IPS DF 6.9 (cell line): ENCODE data around the gene LRP1B.

ENCODE experiments used
- DNase-seq: peaks from one replicate; pipeline ENCODE4 v3.0.0-alpha.2; 2013; ENCODE audit warnings: low read depth, low spot score
- H3K27ac ChIP-seq: one replicate; pipeline ENCODE4 v1.5.1; 2013; ENCODE audit warnings: low read length, control low read depth
- H3K27me3 ChIP-seq: 2 replicates; pipeline ENCODE4 v1.6.1; 2013; ENCODE audit warnings: mild to moderate bottlenecking, low read length; ENCODE audit not compliant: control insufficient read depth, insufficient read depth
- H3K36me3 ChIP-seq: 2 replicates; pipeline ENCODE4 v1.6.1; 2013; ENCODE audit warnings: low read length; ENCODE audit not compliant: control insufficient read depth, insufficient read depth
- H3K4me1 ChIP-seq: 2 replicates; pipeline ENCODE4 v1.6.1; 2013; ENCODE audit warnings: low read length; ENCODE audit not compliant: control insufficient read depth, insufficient read depth
- H3K4me3 ChIP-seq: 2 replicates; pipeline ENCODE4 v1.5.1; 2013; ENCODE audit warnings: mild to moderate bottlenecking, low read length
- H3K9me3 ChIP-seq: 2 replicates; pipeline ENCODE4 v1.6.1; 2013; ENCODE audit warnings: low read length, inconsistent platforms; ENCODE audit not compliant: control insufficient read depth, insufficient read depth
- WGBS: extraction: QIAGEN DNeasy Blood & Tissue Kit; methylation state at CpG from one replicate; pipeline ENCODE4 v1.1.7; 2013; ENCODE audit warnings: mixed read lengths, missing lambda C conversion rate; ENCODE audit not compliant: insufficient read length, insufficient coverage; 5-methylcytosine and 5-hydroxymethylcytosine counted together

The LRP1B gene

GRCh38 chr2:141515931-141516330, 614.9 kb downstream of the LRP1B start:
- H3K36me3 ChIP-seq, result no peaks in the 10 kb centered on the region
- no peaks in the 10 kb centered on the region for H3K9me3 ChIP-seq
- DNase-seq, result no peak
- H3K4me1 ChIP-seq, result no peaks in the 10 kb centered on the region
- no peak overlapping the region for H3K4me3 ChIP-seq
- H3K27ac ChIP-seq, result no peak overlapping the region
- H3K27me3 ChIP-seq, result no peaks in the 10 kb centered on the region

DNA sequence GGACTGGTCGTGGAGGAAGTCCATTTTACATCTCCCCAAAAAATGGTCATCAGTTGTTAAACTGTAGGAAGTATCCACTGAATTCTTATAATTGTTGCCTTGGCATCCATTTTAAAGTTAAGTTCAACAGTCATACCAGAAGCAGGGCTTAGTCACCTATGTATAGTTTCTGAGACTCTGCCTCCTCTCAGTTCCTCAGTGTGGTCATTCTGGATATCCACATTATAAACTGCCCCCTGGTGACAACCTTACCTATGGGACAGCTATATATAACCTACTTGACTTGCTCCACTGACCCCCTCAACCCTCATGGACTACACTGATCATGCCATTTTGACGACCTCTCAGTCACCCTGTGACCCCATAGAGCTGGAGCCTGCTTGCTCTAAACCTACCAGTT, 617.0 kb downstream of the LRP1B start:
- Histone ChIP-seq H3K4me3 (no peak overlapping the region), H3K36me3 (no peaks in the 10 kb centered on the region), H3K27me3 (no peaks in the 10 kb centered on the region), H3K27ac (no peak overlapping the region), H3K9me3 (no peaks in the 10 kb centered on the region), H3K4me1 (no peaks in the 10 kb centered on the region)
- DNase-seq, result no peak
- no CpG with 5 or more reads among the region's 2 CpGs for WGBS

DNA sequence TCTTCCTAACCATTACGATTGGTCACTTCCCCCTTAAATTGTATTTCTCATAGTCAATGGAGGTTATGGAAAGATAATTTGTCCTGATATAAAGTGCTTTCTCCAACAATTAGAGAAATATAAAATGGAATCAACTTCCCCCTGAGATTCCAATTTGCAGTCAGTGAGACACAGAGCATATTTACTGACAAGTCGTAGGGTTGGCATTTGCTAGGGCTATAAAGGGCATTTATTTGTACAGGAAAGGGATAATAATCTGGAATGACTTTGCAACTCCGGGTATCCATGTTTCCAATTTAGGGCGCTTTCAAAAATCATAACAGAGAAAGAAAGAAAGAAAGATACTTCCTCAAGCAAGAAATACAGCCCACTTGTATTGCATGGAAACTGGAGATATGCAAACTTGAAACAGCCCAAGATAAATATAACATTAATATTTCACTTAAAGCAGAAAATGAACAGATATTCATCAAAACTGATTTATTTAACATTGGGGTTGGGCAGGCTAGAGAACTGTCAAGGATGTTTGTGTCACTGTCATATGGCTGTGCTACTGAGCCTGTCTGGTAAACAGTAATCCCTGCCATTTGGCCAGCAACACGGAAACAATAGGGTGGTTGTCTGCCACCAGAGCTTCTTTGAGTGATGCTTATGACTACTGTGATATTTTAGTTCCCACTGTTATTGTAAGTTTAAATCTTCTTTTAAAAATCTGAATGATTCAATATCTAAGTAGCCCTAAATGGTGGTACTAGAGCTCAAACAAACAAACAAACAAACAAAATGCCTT, 621.8 kb downstream of the LRP1B start:
- Histone ChIP-seq H3K27me3 (no peaks in the 10 kb centered on the region), H3K36me3 (no peaks in the 10 kb centered on the region), H3K9me3 (no peaks in the 10 kb centered on the region), H3K27ac (no peak overlapping the region), H3K4me3 (no peak overlapping the region), H3K4me1 (no peaks in the 10 kb centered on the region)
- no peak for DNase-seq
- WGBS, result no CpG with 5 or more reads among the region's 5 CpGs

DNA sequence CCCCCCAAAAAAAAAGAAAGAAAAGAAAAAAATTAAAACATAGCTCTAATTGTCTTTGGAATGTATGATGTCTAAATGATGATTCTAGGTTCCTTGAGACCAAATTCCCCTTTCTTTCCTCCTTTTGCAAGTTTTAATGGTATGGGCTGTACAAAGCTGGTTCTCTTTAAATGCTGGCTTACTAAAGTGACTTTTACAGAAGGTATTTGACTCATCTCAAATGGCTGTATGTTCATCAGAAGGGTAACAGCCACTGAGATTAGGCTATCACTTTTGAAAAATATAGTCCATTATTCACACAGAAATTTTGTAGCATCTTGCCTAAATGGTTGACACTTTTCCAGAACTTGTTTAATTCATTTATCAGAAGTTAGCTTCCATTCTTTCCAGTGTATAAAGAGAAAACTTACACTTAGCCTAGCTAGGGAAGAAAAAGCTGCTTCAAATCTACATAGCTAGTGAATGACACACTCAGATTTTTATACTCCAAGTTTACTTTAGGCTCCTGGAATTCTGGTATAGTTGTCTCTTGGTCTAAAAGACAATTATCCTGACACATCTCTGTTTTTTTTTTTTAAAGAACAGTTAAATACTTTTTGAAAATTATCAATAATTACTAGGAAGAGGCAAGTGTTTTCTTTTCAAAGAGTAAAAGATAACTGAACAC, 622.6 kb downstream of the LRP1B start:
- Histone ChIP-seq H3K4me1 (no peaks in the 10 kb centered on the region), H3K4me3 (no peak overlapping the region), H3K9me3 (no peaks in the 10 kb centered on the region), H3K27me3 (no peaks in the 10 kb centered on the region), H3K27ac (no peak overlapping the region), H3K36me3 (no peaks in the 10 kb centered on the region)
- DNase-seq, result no peak

GRCh38 chr2:141506135-141506534, 624.7 kb downstream of the LRP1B start:
- H3K27me3 ChIP-seq, result no peaks in the 10 kb centered on the region
- 100% methylated on average over 1 of the region's 2 CpGs for whole genome bisulfite sequencing
- no peaks in the 10 kb centered on the region for H3K4me1 ChIP-seq
- no peak for DNase-seq
- no peak overlapping the region for H3K4me3 ChIP-seq
- H3K9me3 ChIP-seq, result no peaks in the 10 kb centered on the region
- no peak overlapping the region for H3K27ac ChIP-seq
- no peaks in the 10 kb centered on the region for H3K36me3 ChIP-seq

- WGBS, result no CpG with 5 or more reads among the region's 1 CpG
- Histone ChIP-seq H3K4me1 (no peaks in the 10 kb centered on the region), H3K36me3 (no peaks in the 10 kb centered on the region), H3K9me3 (no peaks in the 10 kb centered on the region), H3K27me3 (no peaks in the 10 kb centered on the region), H3K27ac (no peak overlapping the region), H3K4me3 (no peak overlapping the region)
- DNase-seq, result no peak
Observed at GRCh38 chr2:141501752-141502151, 629.1 kb downstream of the LRP1B start.

GRCh38 chr2:141499123-141499522, 631.7 kb downstream of the LRP1B start:
- no peak for DNase-seq
- Histone ChIP-seq H3K27ac (no peak overlapping the region), H3K9me3 (no peaks in the 10 kb centered on the region), H3K36me3 (no peaks in the 10 kb centered on the region), H3K4me1 (no peaks in the 10 kb centered on the region), H3K4me3 (no peak overlapping the region), H3K27me3 (no peaks in the 10 kb centered on the region)
- no CpG with 5 or more reads among the region's 6 CpGs for WGBS

GRCh38 chr2:141498561-141498960, 632.3 kb downstream of the LRP1B start:
- no CpG with 5 or more reads among the region's 1 CpG for WGBS
- Histone ChIP-seq H3K36me3 (no peaks in the 10 kb centered on the region), H3K27ac (no peak overlapping the region), H3K9me3 (no peaks in the 10 kb centered on the region), H3K4me1 (no peaks in the 10 kb centered on the region), H3K4me3 (no peak overlapping the region), H3K27me3 (no peaks in the 10 kb centered on the region)
- no peak for DNase-seq

- Histone ChIP-seq H3K27me3 (no peaks in the 10 kb centered on the region), H3K4me3 (no peak overlapping the region), H3K4me1 (no peaks in the 10 kb centered on the region), H3K27ac (no peak overlapping the region), H3K36me3 (no peaks in the 10 kb centered on the region), H3K9me3 (no peaks in the 10 kb centered on the region)
- no peak for DNase-seq
- WGBS, result no CpG with 5 or more reads among the region's 4 CpGs
Observed at GRCh38 chr2:141497272-141497671, 633.5 kb downstream of the LRP1B start.

- Histone ChIP-seq H3K36me3 (no peaks in the 10 kb centered on the region), H3K27me3 (no peaks in the 10 kb centered on the region), H3K9me3 (no peaks in the 10 kb centered on the region), H3K27ac (no peak overlapping the region), H3K4me1 (no peaks in the 10 kb centered on the region), H3K4me3 (no peak overlapping the region)
- WGBS, result 100% methylated on average over 1 of the region's 2 CpGs
- DNase-seq, result no peak
Observed at GRCh38 chr2:141496810-141497209, 634.0 kb downstream of the LRP1B start.

- no peak for DNase-seq
- Histone ChIP-seq H3K4me3 (no peak overlapping the region), H3K27ac (no peak overlapping the region), H3K9me3 (no peaks in the 10 kb centered on the region), H3K27me3 (no peaks in the 10 kb centered on the region), H3K36me3 (no peaks in the 10 kb centered on the region), H3K4me1 (no peaks in the 10 kb centered on the region)
- no CpG with 5 or more reads among the region's 1 CpG for WGBS
Observed at GRCh38 chr2:141493936-141494335, 636.9 kb downstream of the LRP1B start.
